ENCODE data around the gene FBXO4. TPM values are rescaled to one million over a fixed set of nuclear protein-coding genes. Genes with fewer than 3 reads are reported as not detected.

FBXO4 gene
- total RNA-seq, 1 experiment from 2014 or later = 1.2 TPM

DNA sequence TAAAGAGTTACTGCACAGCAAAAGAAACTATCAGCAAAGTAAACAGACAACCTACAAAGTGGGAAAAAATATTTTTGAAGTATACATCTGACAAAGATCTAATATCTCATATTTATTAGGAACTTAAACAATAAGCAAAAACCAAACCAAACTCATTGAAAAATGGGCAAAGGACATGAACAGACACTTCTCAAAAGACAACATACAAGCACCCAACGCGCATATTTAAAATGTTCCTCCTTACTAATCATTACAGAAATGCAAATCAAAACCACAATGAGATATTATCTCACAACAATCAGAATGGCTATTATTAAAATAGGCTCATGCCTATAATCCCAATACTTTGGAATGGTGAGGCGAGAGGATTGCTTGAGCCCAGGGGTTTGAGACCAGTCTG, 48.0 kb downstream of the FBXO4 start:
- no peak overlapping the region for H3T11ph ChIP-seq (ENCODE audit: low read length)
- H3K4me1 Mint-ChIP-seq = peaks cover 0 to under 1% of the 10 kb centered on the region in 2 experiments; a peak in 1 of 4 replicates

More for the DNA sequence above, 48.0 kb downstream of the FBXO4 start:
- Mint-ChIP-seq H3K36me3 (ENCODE audit: insufficient read depth in 1 of 3, low read depth in 3 of 3) (peaks cover 0 to 1% (median 0%) of the 10 kb centered on the region in 3 experiments; a peak in 1 of 7 replicates), H3K27me3 (ENCODE audit: low read depth) (no peaks in the 10 kb centered on the region), H3K27ac (no peak overlapping the region), H3K9me3 (peaks cover 5 to 22% of the 10 kb centered on the region in 2 experiments), H3K4me3 (no peak overlapping the region)
- no peak for DNase-seq
- H2BK120ac ChIP-seq (ENCODE audit: low read depth, low read length, poor library complexity, severe bottlenecking) = no peak overlapping the region
- no peak overlapping the region for H4K8ac ChIP-seq (replicated peaks; ENCODE audit: insufficient read length, low read depth, low read length)
- no peak overlapping the region for H3K14ac ChIP-seq (ENCODE audit: insufficient read depth, low read length)
- H4K20me1 ChIP-seq (ENCODE audit: control insufficient read depth, insufficient read depth, insufficient read length) = no peaks in the 10 kb centered on the region
- H2BK12ac ChIP-seq (ENCODE audit: insufficient read length, low read depth, low read length) = no peak overlapping the region
- no peak overlapping the region for H3K9ac ChIP-seq (ENCODE audit: extremely low read depth, insufficient read length, low read length)
- TF ChIP-seq, protein P1, sequence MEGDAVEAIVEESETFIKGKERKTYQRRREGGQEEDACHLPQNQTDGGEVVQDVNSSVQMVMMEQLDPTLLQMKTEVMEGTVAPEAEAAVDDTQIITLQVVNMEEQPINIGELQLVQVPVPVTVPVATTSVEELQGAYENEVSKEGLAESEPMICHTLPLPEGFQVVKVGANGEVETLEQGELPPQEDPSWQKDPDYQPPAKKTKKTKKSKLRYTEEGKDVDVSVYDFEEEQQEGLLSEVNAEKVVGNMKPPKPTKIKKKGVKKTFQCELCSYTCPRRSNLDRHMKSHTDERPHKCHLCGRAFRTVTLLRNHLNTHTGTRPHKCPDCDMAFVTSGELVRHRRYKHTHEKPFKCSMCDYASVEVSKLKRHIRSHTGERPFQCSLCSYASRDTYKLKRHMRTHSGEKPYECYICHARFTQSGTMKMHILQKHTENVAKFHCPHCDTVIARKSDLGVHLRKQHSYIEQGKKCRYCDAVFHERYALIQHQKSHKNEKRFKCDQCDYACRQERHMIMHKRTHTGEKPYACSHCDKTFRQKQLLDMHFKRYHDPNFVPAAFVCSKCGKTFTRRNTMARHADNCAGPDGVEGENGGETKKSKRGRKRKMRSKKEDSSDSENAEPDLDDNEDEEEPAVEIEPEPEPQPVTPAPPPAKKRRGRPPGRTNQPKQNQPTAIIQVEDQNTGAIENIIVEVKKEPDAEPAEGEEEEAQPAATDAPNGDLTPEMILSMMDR (conservative IDR thresholded peaks at IDR 0.05) = no peak
- no peak overlapping the region for H2BK5ac ChIP-seq (ENCODE audit: insufficient read length, low read length)
- no peak overlapping the region for H3K18ac ChIP-seq (ENCODE audit: insufficient read length, low read depth, low read length)
- no peaks in the 10 kb centered on the region for H3K79me2 ChIP-seq (ENCODE audit: insufficient read depth, low read length)
- no peaks in the 10 kb centered on the region for H3K9me3 ChIP-seq (ENCODE audit: control insufficient read depth, low read depth, low read length)
- H3K27me3 ChIP-seq (ENCODE audit: insufficient read depth, low read length) = no peaks in the 10 kb centered on the region
- no peaks in the 10 kb centered on the region for H3K4me1 ChIP-seq (ENCODE audit: insufficient read depth, low read length)
- H3K4me2 ChIP-seq (ENCODE audit: insufficient read depth, insufficient read length, low read length) = no peak overlapping the region
- no peak overlapping the region for H3K56ac ChIP-seq (ENCODE audit: insufficient read length, low read depth, low read length)
- H3K27ac ChIP-seq (ENCODE audit: insufficient read length, low read depth, low read length) = no peak overlapping the region
- H4K5ac ChIP-seq (ENCODE audit: insufficient read length, low read depth, low read length) = no peak overlapping the region
- H2AFZ ChIP-seq (ENCODE audit: low read length) = no peak overlapping the region
- H3K23me2 ChIP-seq (ENCODE audit: insufficient read length, low read depth, low read length, poor library complexity, severe bottlenecking) = no peaks in the 10 kb centered on the region
- no peak overlapping the region for H3K4ac ChIP-seq (ENCODE audit: low read depth, low read length)
- no peaks in the 10 kb centered on the region for H3K79me1 ChIP-seq (ENCODE audit: insufficient read depth, low read depth, low read length, poor library complexity, severe bottlenecking)
- WGBS (ENCODE audit: extremely low coverage, insufficient read length, low lambda C conversion rate) = no CpG with 5 or more reads among the region's 3 CpGs
- no peak overlapping the region for H4K91ac ChIP-seq (ENCODE audit: insufficient read length, low read depth, low read length)
- H2AK5ac ChIP-seq (ENCODE audit: insufficient read length, low read length) = no peak overlapping the region
- no peak overlapping the region for H3K23ac ChIP-seq (ENCODE audit: insufficient read length, low read depth, low read length)
- no peak overlapping the region for H2BK15ac ChIP-seq (ENCODE audit: low read depth, low read length)
- no peak overlapping the region for H2BK20ac ChIP-seq (ENCODE audit: low read depth, low read length, poor library complexity, severe bottlenecking)

Data from H9 (cell line).